WTC11 (cell line): ENCODE measurements around the gene HS6ST1. TPM values are rescaled to one million over a fixed set of nuclear protein-coding genes. Genes with fewer than 3 reads are reported as not detected.

Experiments
- ATAC-seq: fragments of 200-7000 bp; cut with Tn5 transposase; 2 replicates; pipeline ENCODE4 v1.10.0; 2021; ENCODE audit warnings: mild to moderate bottlenecking, moderate library complexity
- CTCF ChIA-PET: fragments of 300-600 bp; sonication (Branson Sonifier 250); formaldehyde crosslinking; loops from one replicate; lab custom pipeline; 2021; ENCODE audit warnings: antibody characterized with exemption; lab: Charles Lee
- POLR2A ChIA-PET: fragments of 350-600 bp; sonication (Branson Sonifier 250); formaldehyde crosslinking; loops from one replicate; lab custom pipeline; 2021; ENCODE audit warnings: antibody characterized with exemption; lab: Charles Lee
- DNase-seq: peaks from one replicate; pipeline ENCODE4 v3.0.0; 2021; ENCODE audit warnings: low spot score
- H3K27ac Mint-ChIP-seq: 2 replicates; pipeline ENCODE4 v1.8.0; 2021; ENCODE audit warnings: mixed read lengths
- H3K27me3 Mint-ChIP-seq: 2 replicates; pipeline ENCODE4 v1.8.0; 2021; ENCODE audit warnings: low read depth, mild to moderate bottlenecking, moderate library complexity, mixed read lengths
- H3K36me3 Mint-ChIP-seq: 2 replicates; pipeline ENCODE4 v1.8.0; 2021; ENCODE audit warnings: mixed read lengths
- H3K4me1 Mint-ChIP-seq: 2 replicates; pipeline ENCODE4 v1.8.0; 2022; ENCODE audit warnings: mixed read lengths
- H3K4me3 Mint-ChIP-seq: 2 replicates; pipeline ENCODE4 v1.8.0; 2021; ENCODE audit warnings: mild to moderate bottlenecking, moderate library complexity, mixed read lengths
- H3K9me3 Mint-ChIP-seq: 2 replicates; pipeline ENCODE4 v1.8.0; 2021; ENCODE audit warnings: mixed read lengths
- CBFB ChIP-seq: sonication (generic); formaldehyde crosslinking; IDR thresholded peaks from 2 replicates; pipeline ENCODE4 v1.8.1; 2022; ENCODE audit warnings: mild to moderate bottlenecking, low read depth, missing genetic modification reagents
- CREM ChIP-seq: sonication (generic); formaldehyde crosslinking; IDR thresholded peaks from 2 replicates; pipeline ENCODE4 v1.8.1; 2022; ENCODE audit warnings: mild to moderate bottlenecking, missing genetic modification reagents, moderate library complexity
- CTCF ChIP-seq: fragments of 200-600 bp; IDR thresholded peaks from 2 replicates; pipeline ENCODE4 v1.8.0; 2022; ENCODE audit warnings: antibody characterized with exemption
- E2F4 ChIP-seq: sonication (generic); formaldehyde crosslinking; IDR thresholded peaks from 2 replicates; pipeline ENCODE4 v1.8.1; 2022; ENCODE audit warnings: low read depth, mild to moderate bottlenecking, moderate library complexity, missing genetic modification reagents, borderline replicate concordance
- EMX1 ChIP-seq: fragments of 250-450 bp; sonication (Bioruptor Pico); IDR thresholded peaks from 2 replicates; pipeline ENCODE4 v1.8.0; 2021; ENCODE audit warnings: mild to moderate bottlenecking
- HMGA2 ChIP-seq: fragments of 250-450 bp; sonication (Bioruptor Pico); IDR thresholded peaks from 2 replicates; pipeline ENCODE4 v1.4.0; 2021; ENCODE audit warnings: mild to moderate bottlenecking, moderate library complexity
- IRF2 ChIP-seq: sonication (generic); formaldehyde crosslinking; IDR thresholded peaks from 2 replicates; pipeline ENCODE4 v1.8.0; 2022; ENCODE audit warnings: low read depth, missing genetic modification reagents, borderline replicate concordance
- JAZF1 ChIP-seq: fragments of 250-450 bp; sonication (Bioruptor Pico); IDR thresholded peaks from 2 replicates; pipeline ENCODE4 v1.9.0; 2021; ENCODE audit warnings: moderate library complexity, mild to moderate bottlenecking, inconsistent platforms
- KAT7 ChIP-seq: sonication (generic); formaldehyde crosslinking; IDR thresholded peaks from 2 replicates; pipeline ENCODE4 v1.8.1; 2023; ENCODE audit warnings: missing genetic modification reagents, mild to moderate bottlenecking, borderline replicate concordance
- MYBL2 ChIP-seq: sonication (generic); formaldehyde crosslinking; IDR thresholded peaks from 2 replicates; pipeline ENCODE4 v1.8.1; 2023; ENCODE audit warnings: mild to moderate bottlenecking, moderate library complexity, missing genetic modification reagents
- NFATC4 ChIP-seq: fragments of 250-450 bp; sonication (Bioruptor Pico); IDR thresholded peaks from 2 replicates; pipeline ENCODE4 v1.9.0; 2021; ENCODE audit warnings: mild to moderate bottlenecking
- NFE2L1 ChIP-seq: sonication (generic); formaldehyde crosslinking; IDR thresholded peaks from 2 replicates; pipeline ENCODE4 v1.8.1; 2023; ENCODE audit warnings: missing genetic modification reagents
- NFYB ChIP-seq: sonication (generic); formaldehyde crosslinking; conservative IDR thresholded peaks from 2 replicates; pipeline ENCODE4 v1.8.0; 2022; ENCODE audit warnings: low read depth, missing genetic modification reagents
- SOX15 ChIP-seq: fragments of 250-450 bp; sonication (Bioruptor Pico); IDR thresholded peaks from 2 replicates; pipeline ENCODE4 v1.9.0; 2021; ENCODE audit warnings: mild to moderate bottlenecking
- TCF7 ChIP-seq: sonication (generic); formaldehyde crosslinking; IDR thresholded peaks from 2 replicates; pipeline ENCODE4 v1.8.0; 2022; ENCODE audit warnings: mild to moderate bottlenecking, low read depth, missing genetic modification reagents, moderate library complexity
- TP53 ChIP-seq: sonication (generic); formaldehyde crosslinking; IDR thresholded peaks from 2 replicates; pipeline ENCODE4 v1.8.1; 2023; ENCODE audit warnings: mild to moderate bottlenecking, missing genetic modification reagents
- ZNF138 ChIP-seq: sonication (generic); formaldehyde crosslinking; conservative IDR thresholded peaks from 2 replicates; pipeline ENCODE4 v1.8.1; 2022; ENCODE audit warnings: mild to moderate bottlenecking, moderate library complexity, missing genetic modification reagents
- ZNF219 ChIP-seq: sonication (generic); formaldehyde crosslinking; IDR thresholded peaks from 2 replicates; pipeline ENCODE4 v1.8.0; 2023; ENCODE audit warnings: missing genetic modification reagents, mild to moderate bottlenecking, borderline replicate concordance
- ZNF671 ChIP-seq: fragments of 250-450 bp; sonication (Bioruptor Pico); IDR thresholded peaks from 2 replicates; pipeline ENCODE4 v1.8.0; 2021; ENCODE audit warnings: mild to moderate bottlenecking
- ZSCAN18 ChIP-seq: fragments of 250-450 bp; sonication (Bioruptor Pico); IDR thresholded peaks from 2 replicates; pipeline ENCODE4 v2.1.2; 2022; ENCODE audit warnings: mild to moderate bottlenecking, moderate library complexity
- total RNA-seq: library from RNA; stranded (reverse); gene quantifications from 3 replicates; pipeline ENCODE4 v1.2.3, GENCODE V29; 2021
- TF ChIP-seq, protein P1 (sequence below): sonication (generic); formaldehyde crosslinking; IDR thresholded peaks from 2 replicates; pipeline ENCODE4 v1.8.0; 2023; ENCODE audit warnings: missing genetic modification reagents
- TF ChIP-seq, protein P2 (sequence below): sonication (generic); formaldehyde crosslinking; IDR thresholded peaks from 2 replicates; pipeline ENCODE4 v1.8.1; 2022; ENCODE audit warnings: mild to moderate bottlenecking, moderate library complexity, missing genetic modification reagents

HS6ST1 gene
- total RNA-seq, 1 experiment from 2014 or later, result 55.5 TPM

- peaks cover 13% of the 10 kb centered on the region for H3K4me1 Mint-ChIP-seq
- H3K36me3 Mint-ChIP-seq, result peaks cover 18% of the 10 kb centered on the region
- no peaks in the 10 kb centered on the region for H3K27me3 Mint-ChIP-seq
- TF ChIP-seq EMX1 (no peak), KAT7 (CRISPR knock-in tag) (no peak), ZSCAN18 (CRISPR knock-in tag) (no peak), E2F4 (CRISPR knock-in tag) (no peak), NFATC4 (CRISPR knock-in tag) (no peak), ZNF138 (no peak), ZNF671 (CRISPR knock-in tag) (no peak), CTCF (no peak), HMGA2 (no peak), IRF2 (CRISPR knock-in tag) (no peak), NFE2L1 (CRISPR knock-in tag) (no peak), SOX15 (CRISPR knock-in tag) (no peak), ZNF219 (no peak), CBFB (CRISPR knock-in tag) (no peak), TCF7 (CRISPR knock-in tag) (no peak), CREM (CRISPR knock-in tag) (no peak), NFYB (CRISPR knock-in tag) (no peak), TP53 (CRISPR knock-in tag) (no peak)
- TF ChIP-seq, protein P1, sequence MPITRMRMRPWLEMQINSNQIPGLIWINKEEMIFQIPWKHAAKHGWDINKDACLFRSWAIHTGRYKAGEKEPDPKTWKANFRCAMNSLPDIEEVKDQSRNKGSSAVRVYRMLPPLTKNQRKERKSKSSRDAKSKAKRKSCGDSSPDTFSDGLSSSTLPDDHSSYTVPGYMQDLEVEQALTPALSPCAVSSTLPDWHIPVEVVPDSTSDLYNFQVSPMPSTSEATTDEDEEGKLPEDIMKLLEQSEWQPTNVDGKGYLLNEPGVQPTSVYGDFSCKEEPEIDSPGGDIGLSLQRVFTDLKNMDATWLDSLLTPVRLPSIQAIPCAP (CRISPR knock-in tag), result no peak
- TF ChIP-seq, protein P2, sequence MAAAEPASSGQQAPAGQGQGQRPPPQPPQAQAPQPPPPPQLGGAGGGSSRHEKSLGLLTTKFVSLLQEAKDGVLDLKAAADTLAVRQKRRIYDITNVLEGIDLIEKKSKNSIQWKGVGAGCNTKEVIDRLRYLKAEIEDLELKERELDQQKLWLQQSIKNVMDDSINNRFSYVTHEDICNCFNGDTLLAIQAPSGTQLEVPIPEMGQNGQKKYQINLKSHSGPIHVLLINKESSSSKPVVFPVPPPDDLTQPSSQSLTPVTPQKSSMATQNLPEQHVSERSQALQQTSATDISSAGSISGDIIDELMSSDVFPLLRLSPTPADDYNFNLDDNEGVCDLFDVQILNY (CRISPR knock-in tag), result no peak
- CTCF ChIA-PET, result interaction anchor here (0.7 kb wide), 1 partner anchor 36 kb away, joined by 4 read pairs; no protein-coding TSS in a partner anchor
- 0 out of 2 replicates have a peak overlapping the region, but pooled peaks have one; percentile 57 for H3K27ac Mint-ChIP-seq
- H3K4me3 Mint-ChIP-seq, result no peak overlapping the region
- DNase-seq, result peak; percentile 9
- no peak for ATAC-seq
- POLR2A ChIA-PET, result interaction anchor here (0.6 kb wide), 1 partner anchor 30 kb away, joined by 3 read pairs; no protein-coding TSS in a partner anchor
- no peaks in the 10 kb centered on the region for H3K9me3 Mint-ChIP-seq
Measured at GRCh38 chr2:128279009-128279408, 39.7 kb downstream of the HS6ST1 start.

- Mint-ChIP-seq H3K36me3 (peaks cover 20% of the 10 kb centered on the region), H3K9me3 (no peaks in the 10 kb centered on the region), H3K27ac (no peak overlapping the region; the same call in 1 of the 2 replicates), H3K4me1 (peaks cover 11% of the 10 kb centered on the region), H3K27me3 (no peaks in the 10 kb centered on the region), H3K4me3 (no peak overlapping the region)
- ChIA-PET POLR2A (no interaction called here), CTCF (no interaction called here)
- ATAC-seq, result no peak
- peak; percentile 6 for DNase-seq
- TF ChIP-seq CREM (CRISPR knock-in tag) (no peak), JAZF1 (CRISPR knock-in tag) (no peak), MYBL2 (CRISPR knock-in tag) (no peak)
Measured at GRCh38 chr2:128277961-128278681, 40.5 kb downstream of the HS6ST1 start.
